Measurements from ENCODE around the gene BCL7C. TPM values are rescaled to one million over a fixed set of nuclear protein-coding genes. Genes with fewer than 3 reads are reported as not detected.
A peak's percentile ranks its signal among the peaks of the same experiment; 100 is the strongest.

The BCL7C gene
- total RNA-seq, 1 experiment from 2014 or later = 45.8 TPM

DNA sequence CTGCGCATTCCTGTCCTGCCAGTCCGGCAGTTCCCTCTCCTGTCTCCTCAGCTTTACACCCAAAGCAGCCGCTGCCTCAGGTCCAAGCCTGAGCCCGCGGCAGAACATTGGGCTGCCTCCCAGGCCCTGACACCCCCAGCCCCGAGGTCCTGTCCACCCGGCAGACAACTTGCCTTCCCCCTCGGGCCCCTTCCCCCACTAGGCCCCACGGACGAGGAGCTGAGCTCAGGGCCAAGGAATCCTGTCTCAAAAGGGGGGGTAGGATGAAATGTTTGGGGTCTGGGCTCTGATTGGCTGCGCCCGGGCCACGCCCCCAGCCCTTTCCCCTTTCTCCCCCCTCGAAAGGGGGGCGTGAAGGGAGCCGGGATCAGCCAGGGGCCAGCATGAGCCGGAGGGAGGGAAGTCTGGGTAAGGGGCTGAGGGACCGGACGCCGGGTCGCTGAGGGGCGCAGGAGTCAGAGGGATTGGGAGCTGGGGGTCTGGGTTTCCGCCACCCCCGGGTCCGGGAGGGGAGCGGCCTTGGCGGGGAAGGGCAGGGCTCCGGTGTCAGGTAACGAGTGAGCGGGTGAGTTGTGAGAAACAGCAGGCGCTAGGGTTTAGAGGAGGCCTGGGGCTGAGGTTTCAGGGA, 2.5 kb upstream of the BCL7C start, which contains the start of gene CTF1:
CTF1 (plus strand) TSS at position 354 of the 628 bp plus-strand sequence; CDS start at position 384, 30 bp downstream.
- Histone ChIP-seq H3K4me3 (ENCODE audit: low read depth in 2 of 2, low read length in 2 of 2) (peak within 1 kb of the TSS; percentile 51 to 78), H3K27me3 (ENCODE audit: control insufficient read depth, insufficient read depth, low read length) (no peaks in the 10 kb centered on the region), H3K4me1 (ENCODE audit: control insufficient read depth, insufficient read depth, low read length) (peaks cover 24% of the 10 kb centered on the region), H3K36me3 (ENCODE audit: control insufficient read depth, insufficient read depth, low read length) (no peaks in the 10 kb centered on the region), H3K27ac (ENCODE audit: low read length) (peak within 1 kb of the TSS; percentile 82), H3K9me3 (ENCODE audit: control insufficient read depth, insufficient read depth, low read depth, low read length) (no peaks in the 10 kb centered on the region)
- DNase-seq (ENCODE audit: low read depth, low spot score) (no peak), ATAC-seq (peak; percentile 62)
- ChIA-PET POLR2A (interaction anchor here (0.7 kb wide), 1 partner anchor 66 kb away, joined by 3 read pairs; no protein-coding TSS in a partner anchor), CTCF (interaction anchor here (0.6 kb wide), 2 partner anchors 11 to 45 kb away, joined by 3 to 4 read pairs; no protein-coding TSS in a partner anchor)
- intact Hi-C loops (cut with micrococcal nuclease; ENCODE audit: unreplicated experiment) = no loop called here
- TF ChIP-seq, protein P1, sequence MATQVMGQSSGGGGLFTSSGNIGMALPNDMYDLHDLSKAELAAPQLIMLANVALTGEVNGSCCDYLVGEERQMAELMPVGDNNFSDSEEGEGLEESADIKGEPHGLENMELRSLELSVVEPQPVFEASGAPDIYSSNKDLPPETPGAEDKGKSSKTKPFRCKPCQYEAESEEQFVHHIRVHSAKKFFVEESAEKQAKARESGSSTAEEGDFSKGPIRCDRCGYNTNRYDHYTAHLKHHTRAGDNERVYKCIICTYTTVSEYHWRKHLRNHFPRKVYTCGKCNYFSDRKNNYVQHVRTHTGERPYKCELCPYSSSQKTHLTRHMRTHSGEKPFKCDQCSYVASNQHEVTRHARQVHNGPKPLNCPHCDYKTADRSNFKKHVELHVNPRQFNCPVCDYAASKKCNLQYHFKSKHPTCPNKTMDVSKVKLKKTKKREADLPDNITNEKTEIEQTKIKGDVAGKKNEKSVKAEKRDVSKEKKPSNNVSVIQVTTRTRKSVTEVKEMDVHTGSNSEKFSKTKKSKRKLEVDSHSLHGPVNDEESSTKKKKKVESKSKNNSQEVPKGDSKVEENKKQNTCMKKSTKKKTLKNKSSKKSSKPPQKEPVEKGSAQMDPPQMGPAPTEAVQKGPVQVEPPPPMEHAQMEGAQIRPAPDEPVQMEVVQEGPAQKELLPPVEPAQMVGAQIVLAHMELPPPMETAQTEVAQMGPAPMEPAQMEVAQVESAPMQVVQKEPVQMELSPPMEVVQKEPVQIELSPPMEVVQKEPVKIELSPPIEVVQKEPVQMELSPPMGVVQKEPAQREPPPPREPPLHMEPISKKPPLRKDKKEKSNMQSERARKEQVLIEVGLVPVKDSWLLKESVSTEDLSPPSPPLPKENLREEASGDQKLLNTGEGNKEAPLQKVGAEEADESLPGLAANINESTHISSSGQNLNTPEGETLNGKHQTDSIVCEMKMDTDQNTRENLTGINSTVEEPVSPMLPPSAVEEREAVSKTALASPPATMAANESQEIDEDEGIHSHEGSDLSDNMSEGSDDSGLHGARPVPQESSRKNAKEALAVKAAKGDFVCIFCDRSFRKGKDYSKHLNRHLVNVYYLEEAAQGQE (IDR thresholded peaks at IDR 0.05; ENCODE audit: insufficient read depth in 1 of 2, low read depth in 2 of 2, low read length in 1 of 2) = no peak
- no peak for TF ChIP-seq SIN3A (IDR thresholded peaks at IDR 0.05; ENCODE audit: borderline replicate concordance, insufficient read depth, low read depth, low read length)
- TF ChIP-seq TCF7L2 (IDR thresholded peaks at IDR 0.05; ENCODE audit: low read depth, low read length) = no peak
- TF ChIP-seq POLR2AphosphoS5 (IDR thresholded peaks at IDR 0.05; ENCODE audit: low read depth, low read length) = no peak
- TF ChIP-seq, protein P2, sequence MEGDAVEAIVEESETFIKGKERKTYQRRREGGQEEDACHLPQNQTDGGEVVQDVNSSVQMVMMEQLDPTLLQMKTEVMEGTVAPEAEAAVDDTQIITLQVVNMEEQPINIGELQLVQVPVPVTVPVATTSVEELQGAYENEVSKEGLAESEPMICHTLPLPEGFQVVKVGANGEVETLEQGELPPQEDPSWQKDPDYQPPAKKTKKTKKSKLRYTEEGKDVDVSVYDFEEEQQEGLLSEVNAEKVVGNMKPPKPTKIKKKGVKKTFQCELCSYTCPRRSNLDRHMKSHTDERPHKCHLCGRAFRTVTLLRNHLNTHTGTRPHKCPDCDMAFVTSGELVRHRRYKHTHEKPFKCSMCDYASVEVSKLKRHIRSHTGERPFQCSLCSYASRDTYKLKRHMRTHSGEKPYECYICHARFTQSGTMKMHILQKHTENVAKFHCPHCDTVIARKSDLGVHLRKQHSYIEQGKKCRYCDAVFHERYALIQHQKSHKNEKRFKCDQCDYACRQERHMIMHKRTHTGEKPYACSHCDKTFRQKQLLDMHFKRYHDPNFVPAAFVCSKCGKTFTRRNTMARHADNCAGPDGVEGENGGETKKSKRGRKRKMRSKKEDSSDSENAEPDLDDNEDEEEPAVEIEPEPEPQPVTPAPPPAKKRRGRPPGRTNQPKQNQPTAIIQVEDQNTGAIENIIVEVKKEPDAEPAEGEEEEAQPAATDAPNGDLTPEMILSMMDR (IDR thresholded peaks at IDR 0.05) = no peak
- in situ Hi-C loops (cut with HindIII; ENCODE audit: low pct_unique_long_range_greater_than_20kb, low sequenced_read_pairs) = no loop called here
- no TSS peak for BruUV-seq (replicated peaks)

DNA sequence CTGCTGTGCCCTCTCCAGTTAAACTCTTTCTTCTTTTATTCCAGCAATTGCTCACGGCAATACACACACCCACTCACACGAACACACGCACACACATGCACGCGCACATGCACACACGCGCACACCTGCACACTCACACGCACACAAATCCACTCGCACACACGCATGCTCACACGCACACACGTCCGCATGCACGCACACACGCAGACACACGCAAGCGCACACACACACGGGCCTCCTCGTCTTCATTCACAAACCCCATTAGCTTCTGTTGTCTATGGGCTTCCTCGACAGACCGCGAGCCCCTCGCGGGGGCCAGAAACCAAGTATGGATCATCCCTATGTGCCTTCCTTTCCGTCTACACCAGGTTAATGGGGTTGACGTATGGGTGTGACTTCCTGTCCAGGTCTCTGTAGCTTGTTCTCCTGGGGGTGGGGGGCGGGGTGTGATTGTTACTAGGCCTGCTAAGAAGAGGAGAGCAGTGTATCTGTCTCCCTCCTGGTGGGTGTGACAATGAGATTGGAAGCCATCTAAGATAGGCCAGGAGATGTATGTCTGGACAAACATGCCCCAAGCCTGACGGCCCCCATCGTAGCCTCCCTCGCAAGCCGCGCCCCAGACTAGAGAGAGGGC, 1.9 kb upstream of the BCL7C start:
- H3K27ac ChIP-seq (ENCODE audit: low read length) = peak overlapping the region; percentile 82
- ChIA-PET CTCF (interaction anchor here (0.6 kb wide), 1 partner anchor 46 kb away, joined by 3 read pairs; no protein-coding TSS in a partner anchor), POLR2A (no interaction called here)
- peaks cover 24% of the 10 kb centered on the region for H3K4me1 ChIP-seq (ENCODE audit: control insufficient read depth, insufficient read depth, low read length)
- TF ChIP-seq, protein P1 (IDR thresholded peaks at IDR 0.05; ENCODE audit: insufficient read depth in 1 of 2, low read depth in 2 of 2, low read length in 1 of 2) = no peak
- TF ChIP-seq TCF7L2 (IDR thresholded peaks at IDR 0.05; ENCODE audit: low read depth, low read length) (no peak), POLR2AphosphoS5 (IDR thresholded peaks at IDR 0.05; ENCODE audit: low read depth, low read length) (no peak), SIN3A (IDR thresholded peaks at IDR 0.05; ENCODE audit: borderline replicate concordance, insufficient read depth, low read depth, low read length) (no peak)
- TF ChIP-seq, protein P2 (IDR thresholded peaks at IDR 0.05) = no peak
- ATAC-seq (peak; percentile 0; the same call in 1 of the 2 replicates), DNase-seq (ENCODE audit: low read depth, low spot score) (no peak)
- H3K36me3 ChIP-seq (ENCODE audit: control insufficient read depth, insufficient read depth, low read length) = no peaks in the 10 kb centered on the region
- in situ Hi-C loops (cut with HindIII; ENCODE audit: low pct_unique_long_range_greater_than_20kb, low sequenced_read_pairs) = no loop called here
- H3K4me3 ChIP-seq (ENCODE audit: low read depth in 2 of 2, low read length in 2 of 2) = peak overlapping the region; percentile 51 to 78
- no peaks in the 10 kb centered on the region for H3K27me3 ChIP-seq (ENCODE audit: control insufficient read depth, insufficient read depth, low read length)
- H3K9me3 ChIP-seq (ENCODE audit: control insufficient read depth, insufficient read depth, low read depth, low read length) = no peaks in the 10 kb centered on the region
- BruUV-seq (replicated peaks) = no TSS peak
- intact Hi-C loops (cut with micrococcal nuclease; ENCODE audit: unreplicated experiment) = no loop called here
